PC-9 (cell line): ENCODE measurements around the gene OR2A7.
"Not testable (repeated sequence)": the region's sequence is repeated elsewhere in the genome, so short reads cannot be mapped to it uniquely, and the experiment has no call there.

Source experiments
- CTCF ChIP-seq: fragments of 200-600 bp; sonication (generic); conservative IDR thresholded peaks from 2 replicates; pipeline ENCODE4 v1.6.1; 2017; ENCODE audit warnings: mixed run types, antibody characterized with exemption, mild to moderate bottlenecking, moderate library complexity
- EZH2 ChIP-seq: fragments of 200-600 bp; sonication (generic); IDR thresholded peaks from 2 replicates; pipeline ENCODE4 v1.8.0; 2017; ENCODE audit warnings: antibody characterized with exemption, low read depth

DNA sequence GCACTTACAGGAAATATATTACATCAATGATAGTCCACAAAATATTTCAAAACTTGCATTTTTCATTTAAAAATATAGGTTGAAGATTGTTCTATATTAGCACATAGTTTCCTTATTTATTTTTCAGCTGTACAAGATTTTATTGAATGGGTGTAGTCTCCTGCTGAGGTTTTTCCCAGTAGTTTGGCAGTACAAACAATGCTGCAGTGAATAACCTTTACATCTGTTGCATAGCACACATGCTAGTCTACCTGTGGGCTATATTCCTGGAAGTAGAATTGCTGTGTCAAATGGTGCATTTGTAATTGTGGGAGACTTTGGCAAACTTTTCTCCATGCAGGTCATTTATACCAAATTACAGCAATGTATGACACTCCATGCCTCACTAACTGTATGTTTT lies 44.1 kb downstream of the OR2A7 start:
- TF ChIP-seq CTCF, EZH2: not testable (repeated sequence)
